ENCODE measurements around the gene CAMTA1. TPM values are rescaled to one million over a fixed set of nuclear protein-coding genes. Genes with fewer than 3 reads are reported as not detected.

The CAMTA1 gene
- total RNA-seq, 1 donor from 2014 or later = 77.6 TPM

GRCh38 chr1:7424352-7424890 lies 639.2 kb downstream of the CAMTA1 start:
- Mint-ChIP-seq H3K9me3 (ENCODE audit: unreplicated experiment) (peaks cover 10% of the 10 kb centered on the region), H3K4me3 (ENCODE audit: unreplicated experiment) (no peak overlapping the region), H3K36me3 (ENCODE audit: low read depth, unreplicated experiment) (peaks cover 2% of the 10 kb centered on the region), H3K27me3 (ENCODE audit: low read depth, unreplicated experiment) (peaks cover 11% of the 10 kb centered on the region), H3K27ac (ENCODE audit: unreplicated experiment) (no peak overlapping the region), H3K4me1 (ENCODE audit: low read depth, unreplicated experiment) (peaks cover 9% of the 10 kb centered on the region)
- Histone ChIP-seq H3K4me1 (ENCODE audit: insufficient read depth, low read length) (peaks cover 16% of the 10 kb centered on the region), H3K27ac (ENCODE audit: low read depth, low read length) (no peak overlapping the region), H4K20me1 (ENCODE audit: insufficient read depth, low read length) (no peaks in the 10 kb centered on the region), H3K4me2 (ENCODE audit: low read length) (peak overlapping the region; percentile 29), H3K9me3 (ENCODE audit: insufficient read depth, low read depth, low read length) (no peaks in the 10 kb centered on the region), H3K4me3 (ENCODE audit: insufficient read depth, low read depth, low read length) (no peak overlapping the region), H3K27me3 (ENCODE audit: insufficient read depth, low read length) (no peaks in the 10 kb centered on the region), H3K79me2 (ENCODE audit: insufficient read depth, low read length) (no peaks in the 10 kb centered on the region), H2AFZ (ENCODE audit: low read depth, low read length) (peak overlapping the region; percentile 83), H3K9ac (ENCODE audit: low read length) (peak overlapping the region; percentile 11), H3K36me3 (ENCODE audit: insufficient read depth, low read length) (no peaks in the 10 kb centered on the region)
- TF ChIP-seq CTCF (IDR thresholded peaks at IDR 0.05; ENCODE audit: insufficient read depth, low read depth, low read length) = no peak
- TF ChIP-seq EZH2 (IDR thresholded peaks at IDR 0.05; ENCODE audit: insufficient read depth, low read length) = no peak
- DNase-seq (ENCODE audit: low read depth) (peak; percentile 58), FAIRE-seq (no peak)

GRCh38 chr1:7425229-7425628 lies 640.0 kb downstream of the CAMTA1 start:
- Histone ChIP-seq H4K20me1 (ENCODE audit: insufficient read depth, low read length) (no peaks in the 10 kb centered on the region), H3K27ac (ENCODE audit: low read depth, low read length) (no peak overlapping the region), H3K4me1 (ENCODE audit: insufficient read depth, low read length) (peaks cover 16% of the 10 kb centered on the region), H3K27me3 (ENCODE audit: insufficient read depth, low read length) (no peaks in the 10 kb centered on the region), H3K4me2 (ENCODE audit: low read length) (no peak overlapping the region), H3K36me3 (ENCODE audit: insufficient read depth, low read length) (no peaks in the 10 kb centered on the region), H3K9ac (ENCODE audit: low read length) (no peak overlapping the region), H3K4me3 (ENCODE audit: insufficient read depth, low read depth, low read length) (no peak overlapping the region), H3K9me3 (ENCODE audit: insufficient read depth, low read depth, low read length) (no peaks in the 10 kb centered on the region), H3K79me2 (ENCODE audit: insufficient read depth, low read length) (no peaks in the 10 kb centered on the region), H2AFZ (ENCODE audit: low read depth, low read length) (no peak overlapping the region)
- no peak overlapping the region for H3K4me3 Mint-ChIP-seq (ENCODE audit: unreplicated experiment)
- no peak overlapping the region for H3K27ac Mint-ChIP-seq (ENCODE audit: unreplicated experiment)
- no peak for TF ChIP-seq EZH2 (IDR thresholded peaks at IDR 0.05; ENCODE audit: insufficient read depth, low read length)
- TF ChIP-seq CTCF (IDR thresholded peaks at IDR 0.05; ENCODE audit: insufficient read depth, low read depth, low read length) = no peak
- no peak for DNase-seq (ENCODE audit: low read depth)
- peaks cover under 1% of the 10 kb centered on the region for H3K36me3 Mint-ChIP-seq (ENCODE audit: low read depth, unreplicated experiment)
- H3K27me3 Mint-ChIP-seq (ENCODE audit: low read depth, unreplicated experiment) = peaks cover 11% of the 10 kb centered on the region
- no peak for FAIRE-seq
- peaks cover 3% of the 10 kb centered on the region for H3K4me1 Mint-ChIP-seq (ENCODE audit: low read depth, unreplicated experiment)
- peaks cover 5% of the 10 kb centered on the region for H3K9me3 Mint-ChIP-seq (ENCODE audit: unreplicated experiment)

- Histone ChIP-seq H3K27me3 (ENCODE audit: insufficient read depth, low read length) (no peaks in the 10 kb centered on the region), H3K4me1 (ENCODE audit: insufficient read depth, low read length) (peaks cover 16% of the 10 kb centered on the region), H2AFZ (ENCODE audit: low read depth, low read length) (no peak overlapping the region), H3K4me3 (ENCODE audit: insufficient read depth, low read depth, low read length) (no peak overlapping the region), H3K27ac (ENCODE audit: low read depth, low read length) (no peak overlapping the region), H3K9me3 (ENCODE audit: insufficient read depth, low read depth, low read length) (no peaks in the 10 kb centered on the region), H3K9ac (ENCODE audit: low read length) (no peak overlapping the region), H3K4me2 (ENCODE audit: low read length) (no peak overlapping the region), H4K20me1 (ENCODE audit: insufficient read depth, low read length) (no peaks in the 10 kb centered on the region), H3K36me3 (ENCODE audit: insufficient read depth, low read length) (no peaks in the 10 kb centered on the region), H3K79me2 (ENCODE audit: insufficient read depth, low read length) (no peaks in the 10 kb centered on the region)
- TF ChIP-seq CTCF (IDR thresholded peaks at IDR 0.05; ENCODE audit: insufficient read depth, low read depth, low read length) (no peak), EZH2 (IDR thresholded peaks at IDR 0.05; ENCODE audit: insufficient read depth, low read length) (no peak)
- Mint-ChIP-seq H3K4me1 (ENCODE audit: low read depth, unreplicated experiment) (peaks cover 2% of the 10 kb centered on the region), H3K4me3 (ENCODE audit: unreplicated experiment) (no peak overlapping the region), H3K36me3 (ENCODE audit: low read depth, unreplicated experiment) (no peaks in the 10 kb centered on the region), H3K9me3 (ENCODE audit: unreplicated experiment) (peaks cover 2% of the 10 kb centered on the region), H3K27ac (ENCODE audit: unreplicated experiment) (no peak overlapping the region), H3K27me3 (ENCODE audit: low read depth, unreplicated experiment) (peaks cover 11% of the 10 kb centered on the region)
- DNase-seq (ENCODE audit: low read depth) = no peak
- no peak for FAIRE-seq
Measured at GRCh38 chr1:7425771-7426170, 640.5 kb downstream of the CAMTA1 start.

All from astrocyte (in vitro differentiated cells and primary cell).